Mammary epithelial cell (primary cell): ENCODE results near the gene FBXO10.

Experiments
- EZH2 ChIP-seq: IDR thresholded peaks from 2 replicates; pipeline ENCODE4 v1.6.1; 2012; ENCODE audit warnings: low read length, inconsistent platforms, borderline replicate concordance
- TF ChIP-seq, protein P1 (sequence below), 2 donors: IDR thresholded peaks in 1 of 2; conservative IDR thresholded peaks in 1 of 2; 2 replicates each; pipeline ENCODE4 v1.5.1; 2011 to 2012; ENCODE audit warnings: inconsistent platforms in 2 of 2, low read length in 2 of 2, mild to moderate bottlenecking in 2 of 2, control low read depth in 1 of 2, low read depth in 1 of 2; ENCODE audit not compliant: insufficient read depth in 1 of 2; ENCODE audit errors: extremely low read depth in 1 of 2

DNA sequence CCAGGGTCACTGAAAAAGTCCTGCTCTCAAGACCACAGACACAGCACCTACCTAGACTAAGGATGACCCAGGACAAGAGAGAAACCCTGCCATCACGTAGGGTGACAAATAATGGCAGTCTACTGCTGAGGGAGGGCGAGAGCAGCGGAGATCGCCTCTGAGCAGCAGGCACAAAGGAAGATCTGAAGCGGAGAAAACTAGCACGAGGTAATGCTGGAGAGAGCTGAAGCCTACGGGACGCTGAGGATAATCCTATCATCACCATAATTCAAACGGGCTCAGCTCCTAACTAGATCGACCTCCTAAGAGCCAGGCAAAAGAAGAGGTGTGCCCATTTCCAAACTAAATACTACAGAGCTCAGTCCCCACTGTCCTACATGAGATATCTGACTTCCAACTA lies 41.3 kb downstream of the FBXO10 start:
- TF ChIP-seq, protein P1, sequence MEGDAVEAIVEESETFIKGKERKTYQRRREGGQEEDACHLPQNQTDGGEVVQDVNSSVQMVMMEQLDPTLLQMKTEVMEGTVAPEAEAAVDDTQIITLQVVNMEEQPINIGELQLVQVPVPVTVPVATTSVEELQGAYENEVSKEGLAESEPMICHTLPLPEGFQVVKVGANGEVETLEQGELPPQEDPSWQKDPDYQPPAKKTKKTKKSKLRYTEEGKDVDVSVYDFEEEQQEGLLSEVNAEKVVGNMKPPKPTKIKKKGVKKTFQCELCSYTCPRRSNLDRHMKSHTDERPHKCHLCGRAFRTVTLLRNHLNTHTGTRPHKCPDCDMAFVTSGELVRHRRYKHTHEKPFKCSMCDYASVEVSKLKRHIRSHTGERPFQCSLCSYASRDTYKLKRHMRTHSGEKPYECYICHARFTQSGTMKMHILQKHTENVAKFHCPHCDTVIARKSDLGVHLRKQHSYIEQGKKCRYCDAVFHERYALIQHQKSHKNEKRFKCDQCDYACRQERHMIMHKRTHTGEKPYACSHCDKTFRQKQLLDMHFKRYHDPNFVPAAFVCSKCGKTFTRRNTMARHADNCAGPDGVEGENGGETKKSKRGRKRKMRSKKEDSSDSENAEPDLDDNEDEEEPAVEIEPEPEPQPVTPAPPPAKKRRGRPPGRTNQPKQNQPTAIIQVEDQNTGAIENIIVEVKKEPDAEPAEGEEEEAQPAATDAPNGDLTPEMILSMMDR (conservative IDR thresholded peaks at IDR 0.05 in 1 of 2, IDR thresholded peaks at IDR 0.05 in 1 of 2; ENCODE audit: extremely low read depth in 1 of 2, insufficient read depth in 1 of 2, low read depth in 1 of 2, low read length in 2 of 2) = no peak
- no peak for TF ChIP-seq EZH2
